Measurements from ENCODE around the gene IGFBP3.

GRCh38 chr7:45878457-45879144, 42.5 kb downstream of the IGFBP3 start:
- TF ChIP-seq CTCF (IDR thresholded peaks at IDR 0.05) (no peak), POLR2A (IDR thresholded peaks at IDR 0.05) (no peak)
